ENCODE data around the gene OLFM1. TPM values are rescaled to one million over a fixed set of nuclear protein-coding genes. Genes with fewer than 3 reads are reported as not detected.

Gene OLFM1
- total RNA-seq, 4 donors from 2014 or later: 18.7 to 46.1 (median 38.6) TPM

- 82% methylated on average over 12 of the region's 12 CpGs for WGBS
- no peak for DNase-seq (ENCODE audit: extremely low spot score)
- intact Hi-C loops (cut with DNase I): no loop called here
- H3K36me3 ChIP-seq: peaks cover 0 to 19% (median 2%) of the 10 kb centered on the region in 4 donors
- H3K9me3 ChIP-seq: no peaks in the 10 kb centered on the region
- no peak overlapping the region for H3K4me3 ChIP-seq
- H3K27me3 ChIP-seq: peaks cover 0 to 48% (median 1%) of the 10 kb centered on the region in 4 donors
- TF ChIP-seq POLR2AphosphoS5 (IDR thresholded peaks at IDR 0.05) (no peak), EP300 (IDR thresholded peaks at IDR 0.05) (no peak), POLR2A (IDR thresholded peaks at IDR 0.05; ENCODE audit: low read depth) (no peak), CTCF (IDR thresholded peaks at IDR 0.05) (no peak)
- H3K4me1 ChIP-seq: peaks cover 11 to 39% (median 37%) of the 10 kb centered on the region in 4 donors
- no peak overlapping the region for H3K27ac ChIP-seq (replicated peaks in 1 of 4)
Observed at GRCh38 chr9:135104761-135105160, 17.3 kb downstream of the OLFM1 start.

- peaks cover 0 to 53% (median 1%) of the 10 kb centered on the region in 4 donors for H3K27me3 ChIP-seq
Observed at GRCh38 chr9:135105211-135105745, 17.8 kb downstream of the OLFM1 start.

GRCh38 chr9:135105938-135106491 is 18.5 kb downstream of the OLFM1 start:
- Histone ChIP-seq H3K4me1 (peaks cover 11 to 39% (median 37%) of the 10 kb centered on the region in 4 donors), H3K27ac (replicated peaks in 1 of 4) (no peak overlapping the region), H3K4me3 (no peak overlapping the region), H3K9me3 (no peaks in the 10 kb centered on the region), H3K36me3 (peaks cover 0 to 19% (median under 1%) of the 10 kb centered on the region in 4 donors), H3K27me3 (peaks cover 0 to 61% (median 1%) of the 10 kb centered on the region in 4 donors)
- no peak for DNase-seq (ENCODE audit: extremely low spot score)
- TF ChIP-seq POLR2AphosphoS5 (IDR thresholded peaks at IDR 0.05): no peak
- WGBS: 55% methylated on average over 12 of the region's 21 CpGs
- intact Hi-C loops (cut with DNase I): no loop called here

More at GRCh38 chr9:135105211-135105745, 17.8 kb downstream of the OLFM1 start:
- DNase-seq (ENCODE audit: extremely low spot score): no peak
- peaks cover 0 to 20% (median 2%) of the 10 kb centered on the region in 4 donors for H3K36me3 ChIP-seq
- TF ChIP-seq POLR2A (IDR thresholded peaks at IDR 0.05; ENCODE audit: low read depth) (no peak), POLR2AphosphoS5 (IDR thresholded peaks at IDR 0.05) (no peak), EP300 (IDR thresholded peaks at IDR 0.05) (no peak), CTCF (IDR thresholded peaks at IDR 0.05) (no peak)
- 75% methylated on average over 25 of the region's 31 CpGs for WGBS
- no peaks in the 10 kb centered on the region for H3K9me3 ChIP-seq
- no peak overlapping the region for H3K27ac ChIP-seq (replicated peaks in 1 of 4)
- H3K4me3 ChIP-seq: no peak overlapping the region
- intact Hi-C loops (cut with DNase I): no loop called here
- H3K4me1 ChIP-seq: peaks cover 11 to 39% (median 37%) of the 10 kb centered on the region in 4 donors

- intact Hi-C loops (cut with DNase I): no loop called here
- TF ChIP-seq CTCF (IDR thresholded peaks at IDR 0.05) (no peak), EP300 (IDR thresholded peaks at IDR 0.05) (no peak)
- Histone ChIP-seq H3K27me3 (peaks cover 0 to 68% (median 1%) of the 10 kb centered on the region in 4 donors), H3K36me3 (peaks cover 0 to 19% (median 0%) of the 10 kb centered on the region in 4 donors), H3K9me3 (no peaks in the 10 kb centered on the region), H3K4me3 (no peak overlapping the region), H3K27ac (replicated peaks in 1 of 4) (no peak overlapping the region), H3K4me1 (peaks cover 11 to 39% (median 37%) of the 10 kb centered on the region in 4 donors)
- no peak for DNase-seq (ENCODE audit: extremely low spot score)
- WGBS: 80% methylated on average over 6 of the region's 29 CpGs
Observed at GRCh38 chr9:135106551-135107270, 19.2 kb downstream of the OLFM1 start.

- Histone ChIP-seq H3K36me3 (peaks cover 0 to 19% (median 0%) of the 10 kb centered on the region in 4 donors), H3K4me3 (no peak overlapping the region), H3K4me1 (peaks cover 8 to 32% (median 30%) of the 10 kb centered on the region in 4 donors), H3K27me3 (peaks cover 0 to 72% (median 1%) of the 10 kb centered on the region in 4 donors), H3K27ac (replicated peaks in 1 of 4) (no peak overlapping the region), H3K9me3 (no peaks in the 10 kb centered on the region)
- intact Hi-C loops (cut with DNase I): no loop called here
- WGBS: 41% methylated on average over 10 of the region's 10 CpGs
- no peak for DNase-seq (ENCODE audit: extremely low spot score)
- TF ChIP-seq POLR2AphosphoS5 (IDR thresholded peaks at IDR 0.05) (no peak), POLR2A (IDR thresholded peaks at IDR 0.05; ENCODE audit: low read depth) (no peak), CTCF (IDR thresholded peaks at IDR 0.05) (no peak), EP300 (IDR thresholded peaks at IDR 0.05) (no peak)
Observed at GRCh38 chr9:135107581-135108235, 20.2 kb downstream of the OLFM1 start.

Data from esophagus muscularis mucosa (tissue), 4 donors.